22Rv1 (cell line): ENCODE measurements around the gene PPCDC.
"Not testable (repeated sequence)": the region's sequence is repeated elsewhere in the genome, so short reads cannot be mapped to it uniquely, and the experiment has no call there.

Experiments used
- H3K27ac ChIP-seq: fragments of 450-650 bp; 2 replicates; pipeline ENCODE4 v1.5.1; 2017
- ZFX ChIP-seq: fragments of 450-650 bp; IDR thresholded peaks from 2 replicates; pipeline ENCODE4 v1.6.1; 2017; ENCODE audit warnings: antibody characterized with exemption, borderline replicate concordance
- TF ChIP-seq, protein P1 (sequence below): fragments of 450-650 bp; IDR thresholded peaks from 2 replicates; pipeline ENCODE4 v1.5.1; 2017; ENCODE audit warnings: mild to moderate bottlenecking

PPCDC gene

DNA sequence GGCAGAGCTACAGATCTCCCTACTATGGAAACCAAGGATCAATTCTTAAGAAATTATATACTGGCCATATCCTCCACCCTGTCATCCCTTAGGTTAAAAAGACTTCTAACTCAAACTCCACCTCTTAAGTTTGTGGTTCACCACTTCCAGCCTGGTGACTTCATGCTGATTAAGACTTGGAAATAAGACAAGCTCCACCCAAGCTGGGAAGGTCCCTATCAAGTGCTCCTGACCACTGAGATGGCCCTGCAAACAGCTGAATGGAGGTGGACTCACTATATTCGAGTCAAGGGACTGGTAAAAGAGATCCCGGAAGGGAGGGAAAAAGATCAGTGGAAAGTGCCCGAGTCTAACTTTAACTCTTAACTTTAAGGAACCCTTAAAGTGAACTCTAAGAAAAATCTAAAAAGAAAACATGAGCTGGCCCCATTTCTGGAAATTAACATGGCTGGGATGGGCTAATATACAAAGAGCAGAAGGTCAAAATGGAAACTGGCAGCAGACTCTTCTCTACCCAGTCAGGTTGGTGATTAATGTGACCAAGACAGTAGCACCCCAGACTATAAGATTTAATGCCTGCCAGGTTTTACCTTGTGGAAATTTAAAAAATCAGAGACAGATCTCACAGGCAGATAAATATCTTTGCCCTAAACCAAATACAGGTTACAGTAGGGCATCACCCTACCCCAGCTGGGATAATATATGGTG, 43.9 kb downstream of the PPCDC start:
- TF ChIP-seq ZFX = no peak
- H3K27ac ChIP-seq = no peak overlapping the region

DNA sequence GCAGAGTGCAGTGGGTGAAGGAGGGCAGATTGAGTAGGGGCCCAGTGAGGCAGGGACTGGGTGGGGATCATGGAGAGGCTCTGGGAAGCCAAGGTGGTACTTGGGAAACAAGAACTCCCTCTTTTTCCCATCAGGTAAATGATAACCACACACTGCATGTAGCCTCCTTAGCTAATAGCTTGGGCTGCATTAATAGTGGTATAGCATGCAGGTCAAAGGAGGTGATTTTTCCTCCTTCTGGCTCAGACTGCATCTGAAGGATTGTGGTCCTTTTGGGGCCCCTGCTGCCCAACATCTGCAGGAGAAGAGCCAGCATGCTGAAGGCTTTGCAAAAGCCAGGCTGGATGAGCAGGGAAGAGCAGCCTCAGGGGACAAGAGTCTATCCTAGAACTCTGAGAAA, 45.4 kb downstream of the PPCDC start:
- H3K27ac ChIP-seq = no peak overlapping the region
- TF ChIP-seq ZFX = no peak
- TF ChIP-seq, protein P1, sequence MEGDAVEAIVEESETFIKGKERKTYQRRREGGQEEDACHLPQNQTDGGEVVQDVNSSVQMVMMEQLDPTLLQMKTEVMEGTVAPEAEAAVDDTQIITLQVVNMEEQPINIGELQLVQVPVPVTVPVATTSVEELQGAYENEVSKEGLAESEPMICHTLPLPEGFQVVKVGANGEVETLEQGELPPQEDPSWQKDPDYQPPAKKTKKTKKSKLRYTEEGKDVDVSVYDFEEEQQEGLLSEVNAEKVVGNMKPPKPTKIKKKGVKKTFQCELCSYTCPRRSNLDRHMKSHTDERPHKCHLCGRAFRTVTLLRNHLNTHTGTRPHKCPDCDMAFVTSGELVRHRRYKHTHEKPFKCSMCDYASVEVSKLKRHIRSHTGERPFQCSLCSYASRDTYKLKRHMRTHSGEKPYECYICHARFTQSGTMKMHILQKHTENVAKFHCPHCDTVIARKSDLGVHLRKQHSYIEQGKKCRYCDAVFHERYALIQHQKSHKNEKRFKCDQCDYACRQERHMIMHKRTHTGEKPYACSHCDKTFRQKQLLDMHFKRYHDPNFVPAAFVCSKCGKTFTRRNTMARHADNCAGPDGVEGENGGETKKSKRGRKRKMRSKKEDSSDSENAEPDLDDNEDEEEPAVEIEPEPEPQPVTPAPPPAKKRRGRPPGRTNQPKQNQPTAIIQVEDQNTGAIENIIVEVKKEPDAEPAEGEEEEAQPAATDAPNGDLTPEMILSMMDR = no peak

DNA sequence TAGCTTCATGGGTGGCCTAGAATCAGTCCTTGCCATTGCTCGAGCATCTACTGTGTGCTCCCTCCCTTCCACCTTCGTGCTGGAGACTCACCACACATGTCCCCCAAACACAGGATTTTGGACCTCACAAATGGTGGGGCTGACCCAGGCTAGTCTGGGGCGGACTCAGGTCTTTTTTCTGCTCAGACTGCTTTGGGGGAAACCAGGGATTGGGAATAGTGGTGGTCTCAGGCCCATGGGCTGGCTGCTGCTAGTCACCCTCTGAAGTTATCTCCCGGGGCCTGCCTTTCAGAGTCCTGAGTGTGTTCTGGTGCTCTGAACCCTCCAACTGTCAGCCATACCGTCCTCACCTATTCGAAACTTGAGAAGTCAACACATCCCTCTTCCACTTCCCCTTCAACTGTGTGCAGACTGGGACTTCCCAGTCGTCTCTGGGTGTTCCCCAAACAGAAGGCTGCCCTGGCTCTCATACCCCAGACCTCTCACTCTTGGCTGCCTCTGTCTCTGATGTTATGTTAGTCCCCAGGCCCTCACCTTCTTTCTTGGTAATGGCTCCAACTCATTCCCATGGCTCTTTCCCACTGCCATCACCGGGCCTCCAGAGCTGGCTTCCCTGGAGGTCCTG, 46.0 kb downstream of the PPCDC start:
- TF ChIP-seq, protein P1 = no peak
- TF ChIP-seq ZFX = no peak
- no peak overlapping the region for H3K27ac ChIP-seq

DNA sequence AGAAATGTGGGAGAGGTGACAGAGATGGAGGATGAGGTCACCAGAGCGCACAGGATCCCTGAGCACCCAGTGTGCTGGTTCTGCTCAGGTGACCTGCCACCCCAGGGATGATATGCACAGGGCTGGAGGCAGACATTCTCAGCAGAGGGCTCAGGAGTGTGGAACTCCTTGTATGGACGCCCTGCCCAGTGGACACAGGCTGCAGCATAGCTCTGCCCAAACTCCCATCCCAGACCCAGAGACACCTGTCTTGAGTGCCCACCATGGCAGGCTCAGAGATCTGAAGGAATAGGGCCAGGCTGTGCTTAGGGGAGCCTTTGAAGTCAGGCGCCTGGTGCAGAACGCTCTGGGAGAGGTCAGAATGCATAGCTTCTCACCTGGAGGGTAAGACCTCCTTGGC, 47.3 kb downstream of the PPCDC start:
- no peak overlapping the region for H3K27ac ChIP-seq
- no peak for TF ChIP-seq ZFX
- TF ChIP-seq, protein P1 = no peak

DNA sequence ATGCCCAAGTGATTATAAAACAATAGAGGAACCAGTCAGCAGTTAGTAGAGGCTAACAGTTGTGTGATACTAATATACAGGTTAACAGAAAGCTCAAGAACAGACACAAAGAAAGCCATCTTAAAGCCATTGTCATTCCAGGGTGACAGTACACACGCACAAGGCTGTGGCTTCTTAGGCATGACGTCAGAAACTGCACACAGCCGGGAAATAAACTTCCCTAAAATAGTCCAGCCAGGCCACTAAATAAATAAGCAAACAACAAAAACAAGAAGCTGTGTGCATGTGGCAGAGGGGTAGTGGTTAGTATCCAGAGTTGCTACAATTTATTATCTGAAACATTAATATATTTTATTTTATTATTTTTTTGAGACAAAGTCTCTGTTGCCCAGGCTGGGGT, 49.8 kb downstream of the PPCDC start:
- H3K27ac ChIP-seq = no peak overlapping the region
- TF ChIP-seq, protein P1 = no peak
- no peak for TF ChIP-seq ZFX

DNA sequence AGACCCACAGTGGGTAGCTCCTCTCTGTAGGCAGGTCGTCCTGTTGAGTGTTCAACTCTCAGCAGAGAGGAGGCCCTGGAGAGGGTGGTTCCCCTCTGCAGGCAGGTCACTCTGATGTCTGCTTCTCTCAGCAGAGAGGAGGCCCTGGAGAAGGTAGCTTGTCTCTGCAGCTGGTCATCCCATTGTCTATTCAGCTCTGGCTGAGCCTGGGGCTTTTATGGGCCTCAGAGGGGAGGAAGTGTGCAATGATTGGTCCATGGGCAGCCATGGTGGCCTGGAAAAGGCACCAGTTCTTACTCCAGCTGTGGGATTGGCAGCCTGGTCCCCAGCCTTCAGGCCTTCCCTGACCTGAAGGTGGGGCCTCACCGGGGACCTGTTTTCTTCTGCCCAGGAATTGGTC, 52.9 kb downstream of the PPCDC start:
- no peak overlapping the region for H3K27ac ChIP-seq
- TF ChIP-seq ZFX = no peak
- TF ChIP-seq, protein P1 = no peak

DNA sequence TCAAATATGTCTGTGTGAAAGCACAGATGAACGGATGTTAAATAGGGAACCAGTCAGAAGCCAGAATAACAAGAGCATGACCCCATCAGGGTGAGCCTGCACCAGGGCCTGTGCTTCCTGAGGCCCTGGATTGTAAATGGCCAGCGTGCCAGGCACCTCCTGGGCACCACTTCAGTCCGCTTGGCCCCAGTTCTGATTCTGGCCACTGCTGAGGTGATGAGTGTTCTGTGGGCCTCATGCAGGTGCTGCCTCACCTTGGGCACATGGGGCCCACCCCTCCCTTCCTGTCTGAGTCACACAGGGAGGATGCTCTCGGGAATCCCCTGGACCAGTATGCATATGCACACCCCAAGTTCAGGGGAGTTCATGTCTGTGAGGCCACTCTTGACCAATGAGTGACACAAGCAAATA, 54.2 kb downstream of the PPCDC start:
- H3K27ac ChIP-seq = not testable (repeated sequence)

DNA sequence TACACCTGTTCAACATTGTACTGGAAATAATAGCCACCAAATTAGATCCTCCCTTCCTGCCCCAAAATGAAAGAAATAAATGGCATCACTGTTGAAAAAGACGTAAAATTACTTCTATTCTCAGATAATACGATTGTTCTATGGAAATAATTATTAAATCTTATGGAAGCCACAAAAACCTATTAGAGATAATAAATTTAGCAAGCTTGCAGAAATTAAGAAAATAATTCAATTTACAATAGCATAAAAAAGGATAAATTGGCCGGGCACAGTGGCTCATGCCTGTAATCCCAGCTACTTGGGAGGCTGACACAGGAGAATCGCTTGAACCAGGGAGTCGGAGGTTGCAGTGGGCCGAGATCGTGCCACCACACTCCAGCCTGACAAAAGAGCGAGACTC, 57.8 kb downstream of the PPCDC start:
- TF ChIP-seq ZFX = no peak
- H3K27ac ChIP-seq = no peak overlapping the region

DNA sequence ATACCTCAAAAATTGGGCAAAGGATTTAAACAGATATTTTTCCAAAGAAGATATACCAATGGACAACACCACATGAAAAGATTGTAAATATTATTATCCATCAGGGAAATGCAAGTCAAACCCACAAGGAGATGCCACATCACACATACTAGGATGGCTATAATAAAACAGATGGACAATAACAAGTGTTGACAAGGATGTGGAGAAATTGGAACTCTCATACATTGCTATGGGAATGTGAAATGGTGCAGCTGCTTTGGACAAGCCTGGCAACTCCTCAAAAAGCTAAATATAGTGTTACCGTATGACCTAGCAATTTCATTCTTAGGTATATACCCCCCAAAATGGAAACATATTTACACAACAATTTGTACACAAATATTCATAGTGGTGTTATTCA, 59.3 kb downstream of the PPCDC start:
- TF ChIP-seq ZFX = no peak
- TF ChIP-seq, protein P1 = no peak
- no peak overlapping the region for H3K27ac ChIP-seq

DNA sequence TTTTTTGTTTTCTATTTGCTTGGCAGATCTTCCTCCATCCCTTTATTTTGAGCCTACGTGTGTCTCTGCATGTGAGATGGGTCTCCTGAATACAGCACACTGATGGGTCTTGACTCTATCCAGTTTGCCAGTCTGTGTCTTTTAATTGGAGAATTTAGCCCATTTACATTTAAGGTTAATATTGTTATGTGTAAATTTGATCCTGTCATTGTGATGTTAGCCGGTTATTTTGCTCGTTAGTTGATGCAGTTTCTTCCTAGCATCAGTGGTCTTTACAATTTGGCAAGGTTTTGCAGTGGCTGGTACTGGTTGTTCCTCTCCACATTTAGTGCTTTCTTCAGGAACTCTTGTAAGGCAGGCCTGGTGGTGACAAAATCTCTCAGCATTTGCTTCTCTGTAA, 62.3 kb downstream of the PPCDC start:
- not testable (repeated sequence) for H3K27ac ChIP-seq
